ENCODE data around the gene ACSL4.
"Not testable (repeated sequence)": the region's sequence is repeated elsewhere in the genome, so short reads cannot be mapped to it uniquely, and the experiment has no call there.

Gene ACSL4

DNA sequence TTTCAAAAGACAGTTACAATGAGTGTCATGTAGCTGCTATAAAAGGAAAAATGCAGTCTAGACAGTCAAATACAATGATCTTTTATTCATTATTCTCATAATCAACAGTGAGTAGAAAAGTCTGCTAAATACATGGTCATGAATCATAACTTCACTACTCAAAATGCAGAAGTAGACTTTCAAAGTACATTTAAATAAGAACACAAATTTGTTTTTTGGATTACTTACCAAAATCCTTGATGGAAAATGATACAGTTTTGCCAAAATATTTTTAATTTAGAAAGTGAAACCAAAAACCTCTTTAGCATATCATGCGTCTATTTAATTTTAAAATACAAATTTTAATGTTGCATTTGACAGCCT, 4.9 kb downstream of the ACSL4 start:
- no peak for DNase-seq (ENCODE audit: low read depth)

DNA sequence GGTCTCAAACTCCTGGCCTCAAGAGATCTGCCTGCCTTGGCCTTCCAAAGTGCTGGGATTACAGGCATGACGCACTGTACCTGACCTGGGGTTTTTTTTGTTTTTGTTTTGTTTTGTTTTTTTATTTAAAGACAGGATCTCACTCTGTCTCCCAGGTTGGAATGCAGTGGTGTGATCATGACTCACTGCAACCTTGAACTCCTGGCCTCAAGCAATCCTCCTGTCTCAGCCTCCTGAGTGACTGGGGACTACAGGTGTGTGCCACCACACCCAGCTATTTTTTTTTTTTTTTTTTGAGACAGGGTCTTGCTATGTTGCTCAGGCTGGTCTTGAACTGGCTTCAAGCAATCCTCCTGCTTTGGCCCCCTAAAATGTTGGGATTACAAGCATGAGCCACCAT, 8.1 kb downstream of the ACSL4 start:
- not testable (repeated sequence) for DNase-seq (ENCODE audit: low read depth)

DNA sequence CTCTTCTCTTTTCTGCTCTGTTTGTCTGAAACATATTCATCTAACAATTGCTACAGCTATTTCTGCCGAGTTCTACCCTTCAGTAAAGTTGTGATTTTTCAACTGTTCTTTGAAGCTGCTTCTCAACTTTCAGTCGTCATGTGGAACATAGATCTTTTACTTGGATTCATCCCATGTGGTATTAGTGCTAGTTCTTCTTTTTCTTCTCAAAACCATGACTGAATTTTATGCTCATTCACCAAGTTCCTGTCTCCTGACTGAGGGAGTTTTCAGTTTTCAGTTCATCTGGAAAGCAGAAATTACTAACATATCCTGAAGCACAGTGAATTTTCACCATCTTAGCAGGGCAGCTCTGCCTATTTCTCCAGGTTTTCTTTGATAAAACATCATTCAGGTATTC, 12.1 kb downstream of the ACSL4 start:
- DNase-seq (ENCODE audit: low read depth), result no peak

DNA sequence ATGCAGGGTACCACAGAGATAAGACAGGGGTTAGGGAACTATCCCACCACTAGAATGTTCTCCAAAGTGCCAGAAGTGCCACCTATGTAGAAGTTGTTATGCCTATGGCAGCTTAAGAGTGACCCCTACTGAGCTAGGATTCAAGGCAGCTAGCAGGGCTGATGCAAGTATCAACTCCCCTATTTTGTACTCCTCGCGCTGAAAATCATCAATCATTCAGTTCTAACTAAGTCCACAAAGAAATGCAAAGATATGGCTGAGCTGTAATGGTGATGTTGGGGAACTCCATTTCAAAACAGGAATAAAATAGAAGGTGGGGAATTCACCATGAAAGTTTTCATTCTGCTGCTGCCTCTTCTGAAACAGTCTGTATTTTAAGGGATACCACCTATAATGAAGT, 13.8 kb downstream of the ACSL4 start:
- no peak for DNase-seq (ENCODE audit: low read depth)

DNA sequence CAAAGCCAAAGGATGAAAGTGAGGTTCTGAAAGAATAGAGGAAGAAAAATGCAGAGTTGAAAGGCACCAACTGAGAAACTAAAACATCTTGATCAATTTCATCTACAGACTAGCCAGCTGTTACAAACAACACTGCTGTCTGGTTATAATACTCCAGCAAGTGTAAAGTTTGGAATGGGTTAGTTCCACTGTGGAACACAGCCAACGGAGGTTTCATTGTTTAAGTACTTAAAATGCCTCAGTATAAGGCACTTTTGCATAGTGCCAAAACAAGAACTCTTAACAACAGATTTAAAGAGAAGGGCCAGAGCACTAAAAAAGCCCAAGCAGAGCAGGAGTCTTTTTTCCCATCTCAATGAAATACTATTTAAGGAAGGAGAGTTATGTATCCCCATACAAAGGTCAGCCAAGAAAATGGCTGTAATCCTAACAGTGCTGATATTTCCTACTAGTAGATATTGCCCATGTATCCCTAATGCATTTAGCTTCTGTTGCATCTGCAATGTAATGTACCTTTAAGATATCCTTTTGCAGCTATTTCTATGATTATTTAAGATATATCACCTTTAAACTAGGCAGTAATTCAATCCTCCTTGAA, 16.5 kb downstream of the ACSL4 start:
- peak; percentile 51 for DNase-seq (ENCODE audit: low read depth)

DNA sequence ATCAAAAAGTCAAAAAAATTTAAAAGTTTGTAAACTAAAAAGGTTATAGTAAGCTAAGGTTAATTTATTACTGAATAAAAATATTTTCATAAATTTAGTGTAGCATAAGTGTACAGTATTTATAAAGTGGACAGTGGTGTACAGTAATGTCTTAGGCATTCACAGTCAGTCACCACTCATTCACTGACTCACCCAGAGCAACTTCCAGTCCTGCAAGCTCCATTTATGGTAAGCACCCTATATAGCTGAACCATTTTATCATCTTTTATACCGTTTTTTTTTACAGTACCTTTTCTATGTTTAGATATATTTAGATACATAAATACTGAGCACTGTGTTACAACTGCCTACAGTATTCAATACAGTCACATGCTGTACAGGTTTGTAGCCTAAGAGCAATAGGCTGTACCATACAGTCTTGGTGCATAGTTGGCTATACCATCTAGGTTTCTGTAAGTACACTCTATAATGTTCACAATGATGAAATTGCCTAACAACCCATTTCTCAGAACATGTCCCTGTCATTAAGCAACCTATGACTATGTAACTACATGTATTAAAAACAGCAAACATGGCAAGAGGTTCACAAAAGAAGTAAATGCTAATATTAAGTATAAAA, 18.6 kb downstream of the ACSL4 start:
- DNase-seq (ENCODE audit: low read depth), result peak; percentile 86

DNA sequence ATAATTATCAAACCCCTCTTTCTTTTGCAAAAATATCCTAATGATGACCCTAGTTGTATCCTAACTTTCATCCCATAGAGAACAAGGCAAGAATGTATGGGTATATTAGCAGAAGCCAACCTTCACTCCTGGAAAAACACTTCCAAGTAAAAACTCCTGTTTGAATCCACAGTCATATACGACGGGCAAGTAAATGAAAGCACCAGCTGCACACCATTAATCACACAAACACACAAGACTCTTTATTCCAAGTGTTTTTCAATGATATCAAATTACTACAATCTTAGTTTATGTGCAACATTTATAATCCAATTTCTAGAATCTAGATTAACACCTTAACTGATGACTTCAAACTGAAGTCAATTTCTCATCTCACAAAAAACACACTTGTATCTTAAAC, 22.9 kb downstream of the ACSL4 start:
- no peak for DNase-seq (ENCODE audit: low read depth)

DNA sequence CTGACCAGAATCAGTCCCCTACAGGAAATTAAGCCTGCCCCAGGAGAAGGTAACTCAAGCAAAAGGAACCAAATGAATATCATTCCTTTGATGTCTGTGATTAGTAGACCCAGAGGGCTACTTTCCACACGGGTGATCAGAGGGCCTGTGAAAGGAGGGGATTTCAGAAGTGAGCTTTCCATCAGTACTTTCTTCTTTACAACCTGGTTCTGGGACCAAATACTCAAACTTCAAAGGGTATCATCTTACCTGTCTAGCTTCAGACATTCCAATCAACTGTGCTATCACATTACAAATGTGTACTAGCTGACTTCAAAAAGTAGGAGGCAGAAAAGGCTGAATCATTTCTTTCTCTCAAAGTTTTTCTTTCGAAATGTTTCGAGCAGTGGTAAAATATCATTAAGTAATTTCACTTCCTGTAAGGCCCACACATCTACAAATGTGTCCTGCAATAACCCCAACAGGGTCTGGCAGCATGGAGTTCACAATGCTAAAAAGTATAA, 23.9 kb downstream of the ACSL4 start:
- DNase-seq (ENCODE audit: low read depth), result peak; percentile 66

DNA sequence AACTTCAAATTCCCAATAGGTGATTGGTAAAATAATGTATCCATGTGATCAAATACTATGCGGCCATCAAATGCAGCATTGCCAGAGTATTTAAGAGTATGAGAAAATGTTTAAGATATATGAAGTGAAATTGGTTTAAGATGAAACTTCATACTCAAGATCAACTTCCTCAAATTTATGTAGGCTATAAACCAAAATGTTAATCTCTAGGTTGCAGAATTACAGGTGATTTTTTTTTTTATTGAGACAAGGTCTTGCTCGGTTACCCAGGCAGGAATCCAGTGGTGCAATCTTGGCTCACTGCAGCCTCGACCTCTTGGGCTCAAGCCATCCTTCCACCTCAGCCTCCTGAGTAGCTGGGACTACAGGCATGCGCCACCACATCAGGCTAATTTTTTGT, 25.3 kb downstream of the ACSL4 start:
- no peak for DNase-seq (ENCODE audit: low read depth)

DNA sequence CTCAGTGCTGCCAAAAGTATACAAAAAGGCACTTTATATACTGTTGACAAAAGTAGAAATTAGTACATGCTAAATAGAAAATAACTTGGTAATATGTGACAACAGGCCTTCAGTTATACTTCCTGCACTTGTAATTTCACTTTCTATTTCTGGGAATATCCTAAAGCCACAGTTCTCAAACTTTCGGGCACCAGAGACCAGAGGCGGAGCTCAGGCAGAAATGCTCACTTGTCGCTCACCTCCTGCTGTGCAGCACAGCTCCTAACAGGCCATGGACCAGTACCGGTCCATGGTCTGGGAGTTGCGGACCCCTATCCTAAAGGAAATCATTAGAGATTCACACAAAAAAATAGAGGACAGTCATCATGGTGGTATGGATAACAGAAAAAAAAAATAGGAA, 25.7 kb downstream of the ACSL4 start:
- no peak for DNase-seq (ENCODE audit: low read depth)

DNA sequence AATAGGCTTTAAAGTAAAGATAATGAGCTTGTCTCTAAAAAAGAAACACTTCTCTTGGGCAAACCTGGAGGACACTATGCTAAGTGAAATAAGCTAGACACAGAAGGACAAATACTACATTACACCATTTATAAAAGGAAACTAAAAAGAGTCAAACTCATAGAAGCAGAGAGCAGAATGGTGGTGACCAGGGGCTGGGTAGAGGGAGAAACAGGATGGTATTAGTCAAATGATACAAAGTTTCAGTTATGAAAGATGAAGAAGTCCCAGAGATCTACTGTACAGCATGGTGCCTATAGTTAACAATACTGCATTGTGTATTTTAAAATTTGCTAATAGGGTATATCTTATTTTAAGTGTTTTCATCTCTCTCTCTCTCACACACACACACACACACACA, 28.5 kb downstream of the ACSL4 start:
- no peak for DNase-seq (ENCODE audit: low read depth)

DNA sequence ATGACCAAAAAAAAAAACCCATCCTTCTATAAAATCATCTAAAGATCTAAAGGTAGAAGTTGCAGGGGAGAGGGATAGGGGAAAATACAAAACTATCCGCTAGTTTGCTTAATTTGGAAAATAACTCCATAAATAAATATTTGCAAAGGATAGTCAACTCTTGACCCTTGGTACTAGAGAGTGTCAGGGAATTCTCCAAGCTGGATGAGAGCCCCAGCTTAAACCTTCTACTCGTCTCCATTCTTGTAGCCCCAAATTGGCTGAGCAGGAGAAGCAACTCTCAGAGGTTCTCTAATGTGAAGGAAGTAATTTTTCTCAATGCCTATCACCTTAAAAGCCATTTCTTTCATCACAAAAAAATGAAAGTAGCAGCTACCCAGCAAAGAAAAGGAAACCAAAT, 35.2 kb downstream of the ACSL4 start:
- no peak for DNase-seq (ENCODE audit: low read depth)

DNA sequence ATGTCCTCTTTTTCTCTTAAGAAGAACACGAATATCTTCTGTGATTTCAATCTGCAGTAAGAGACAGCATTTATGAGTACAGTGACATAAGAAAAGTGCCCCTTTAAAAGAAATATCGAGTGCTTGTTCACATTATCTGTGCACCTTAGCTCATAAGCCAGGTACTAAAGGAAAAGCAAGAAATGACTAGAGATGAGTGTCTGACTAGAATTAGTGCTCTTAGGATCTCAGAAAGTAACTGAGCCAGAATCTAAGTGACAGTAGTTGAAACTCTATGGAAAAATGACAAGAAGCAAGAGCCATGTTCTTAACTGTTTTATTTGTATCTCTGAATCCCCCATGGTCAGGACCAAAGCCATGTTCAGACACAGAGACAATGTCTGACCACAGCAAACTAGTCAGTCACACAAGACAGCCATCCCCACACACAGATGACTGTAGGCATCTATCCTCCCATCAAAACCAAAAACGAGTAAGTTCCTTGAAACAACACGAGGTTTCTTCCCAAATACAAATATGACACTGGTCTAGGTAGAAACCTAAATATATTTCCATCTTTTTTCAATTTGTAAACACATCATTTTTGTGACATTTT, 36.8 kb downstream of the ACSL4 start:
- no peak for DNase-seq (ENCODE audit: low read depth)

DNA sequence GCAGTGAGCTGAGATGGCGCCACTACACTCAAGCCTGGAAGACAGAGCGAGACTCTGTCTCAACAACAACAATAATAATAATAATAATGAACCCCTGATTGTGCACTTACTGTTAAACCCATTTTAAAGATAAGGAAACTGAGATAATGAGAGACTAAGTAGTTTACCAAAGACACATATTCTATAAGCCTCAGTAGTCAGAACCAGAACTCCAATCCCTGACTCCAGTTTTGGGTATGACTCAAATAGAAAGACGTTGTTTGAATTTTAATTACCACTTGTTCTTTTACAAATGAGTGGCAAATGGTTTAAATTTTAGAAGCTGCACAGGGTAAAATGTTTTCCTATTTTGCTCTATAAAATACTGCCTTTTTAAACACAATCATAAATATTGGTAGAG, 37.4 kb downstream of the ACSL4 start:
- no peak for DNase-seq (ENCODE audit: low read depth)

DNA sequence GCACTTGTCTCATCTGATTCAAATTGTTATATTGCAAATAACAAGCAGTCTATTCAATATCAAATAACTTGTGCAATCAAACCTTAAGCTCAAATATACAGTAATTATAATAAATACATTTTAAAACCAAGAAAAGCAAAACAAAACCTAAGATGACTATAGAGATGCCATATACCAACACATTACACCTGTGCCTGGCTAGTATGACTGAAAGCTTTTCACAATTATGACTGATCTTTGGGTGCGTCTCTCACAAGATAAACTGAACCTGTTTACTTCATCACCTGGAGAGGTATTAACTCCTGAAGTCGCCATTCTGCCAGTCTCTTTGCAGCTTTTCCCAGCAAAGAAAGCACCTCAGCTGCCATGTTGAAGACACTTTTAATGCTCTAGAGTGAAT, 41.3 kb downstream of the ACSL4 start:
- no peak for DNase-seq (ENCODE audit: low read depth)

DNA sequence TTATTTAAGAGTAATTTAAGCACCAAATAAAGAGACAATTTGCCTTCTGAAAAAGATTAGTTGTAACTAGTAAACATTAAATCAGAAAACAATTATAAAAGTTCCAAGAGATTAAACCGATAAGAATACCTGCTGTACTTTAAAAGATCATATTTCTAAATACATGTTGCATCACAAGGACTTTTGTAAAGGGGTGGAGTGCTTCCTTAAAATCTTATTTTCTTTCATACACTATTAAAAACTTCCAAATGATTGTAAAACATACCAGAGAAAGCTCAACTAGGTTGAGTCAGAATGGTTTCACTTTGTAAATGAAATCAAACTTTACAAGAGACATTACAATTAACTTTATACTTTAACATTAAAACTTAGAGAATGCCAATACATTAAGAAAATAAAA, 41.8 kb downstream of the ACSL4 start:
- no peak for DNase-seq (ENCODE audit: low read depth)

DNA sequence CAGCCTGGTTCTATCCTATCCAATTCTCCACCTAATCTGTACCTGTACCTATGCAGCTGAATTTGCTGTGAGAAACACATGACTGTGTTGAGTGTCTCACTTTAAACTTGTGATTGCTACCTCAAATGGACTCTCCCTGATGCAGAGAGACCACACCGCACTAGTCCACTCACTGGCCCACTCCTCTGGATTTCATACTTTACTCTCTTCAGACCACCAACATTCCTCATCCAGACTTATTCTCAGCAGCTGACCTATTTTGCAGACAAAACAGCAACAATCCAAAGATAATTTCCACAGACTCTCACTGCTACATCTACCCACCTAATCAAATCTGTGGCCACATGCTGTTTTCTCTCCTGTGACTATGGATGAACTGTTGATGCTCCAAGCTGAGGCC, 45.2 kb downstream of the ACSL4 start:
- DNase-seq (ENCODE audit: low read depth), result no peak

DNA sequence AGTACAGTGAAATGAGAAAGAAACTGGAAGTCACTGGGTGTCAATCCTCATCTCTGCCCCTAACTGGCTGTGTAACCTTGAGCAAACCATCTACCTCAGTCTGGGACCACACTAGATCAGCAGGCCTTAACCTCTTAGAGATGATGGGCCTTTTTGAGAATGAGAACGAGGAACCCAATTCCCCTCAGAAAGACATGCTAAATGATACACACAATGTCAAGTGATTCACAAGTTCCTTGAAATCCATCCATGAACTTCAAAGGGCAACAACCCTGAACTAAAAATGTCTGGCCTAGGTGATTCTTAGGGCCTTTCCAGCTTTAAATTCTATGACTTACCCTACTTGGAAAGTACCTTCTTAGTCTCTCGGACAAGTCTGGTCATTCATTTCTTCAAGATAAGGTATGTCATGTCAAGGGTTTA, 47.4 kb downstream of the ACSL4 start:
- DNase-seq (ENCODE audit: low read depth), result no peak

DNA sequence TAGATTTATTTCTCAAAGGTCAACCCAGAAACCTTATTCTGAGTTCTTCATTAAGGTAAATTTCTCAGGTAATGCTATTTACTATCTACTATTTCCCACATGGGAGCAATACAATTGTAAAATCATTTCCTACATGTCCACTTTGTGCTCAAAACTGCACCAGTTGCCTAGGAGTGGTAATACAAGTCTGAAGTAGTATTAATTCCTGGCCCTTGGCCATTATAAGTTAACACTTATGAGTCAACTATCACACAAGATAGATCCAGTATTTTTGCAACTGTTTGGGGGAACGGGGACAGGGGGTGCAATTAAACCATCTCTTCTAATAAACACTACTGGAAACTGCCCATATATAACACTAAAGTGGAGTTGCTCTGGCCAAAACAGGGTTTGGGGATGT, 48.9 kb downstream of the ACSL4 start:
- peak; percentile 15 for DNase-seq (ENCODE audit: low read depth)

DNA sequence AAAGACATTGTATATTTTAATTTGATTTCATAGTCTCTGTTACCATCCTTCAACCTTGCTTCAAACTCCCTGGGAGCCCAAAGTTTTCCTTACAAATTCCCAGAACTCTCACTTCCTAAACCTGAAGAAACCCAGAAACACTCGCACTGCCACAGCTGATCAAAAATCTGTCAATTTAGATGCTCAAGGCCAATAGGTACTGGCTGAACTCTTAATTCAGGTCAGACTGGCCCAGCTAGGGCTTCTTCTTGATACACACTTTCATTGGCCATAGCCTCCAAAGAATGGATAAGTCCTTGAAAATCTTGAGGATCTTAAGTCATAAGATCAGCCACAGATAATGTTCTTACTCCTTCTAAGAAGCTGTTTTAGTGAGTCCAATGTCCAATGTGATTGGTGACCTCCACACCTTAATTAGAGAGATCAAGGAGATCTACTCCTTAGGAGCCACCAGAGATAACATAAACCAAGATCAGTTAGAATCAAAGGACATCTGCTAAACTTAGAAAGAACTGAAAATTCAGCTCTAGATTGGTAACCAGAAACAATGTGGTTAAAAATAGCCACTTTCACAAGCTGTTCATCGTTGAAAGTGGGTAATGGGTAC, 51.5 kb downstream of the ACSL4 start:
- no peak for DNase-seq (ENCODE audit: low read depth)

DNA sequence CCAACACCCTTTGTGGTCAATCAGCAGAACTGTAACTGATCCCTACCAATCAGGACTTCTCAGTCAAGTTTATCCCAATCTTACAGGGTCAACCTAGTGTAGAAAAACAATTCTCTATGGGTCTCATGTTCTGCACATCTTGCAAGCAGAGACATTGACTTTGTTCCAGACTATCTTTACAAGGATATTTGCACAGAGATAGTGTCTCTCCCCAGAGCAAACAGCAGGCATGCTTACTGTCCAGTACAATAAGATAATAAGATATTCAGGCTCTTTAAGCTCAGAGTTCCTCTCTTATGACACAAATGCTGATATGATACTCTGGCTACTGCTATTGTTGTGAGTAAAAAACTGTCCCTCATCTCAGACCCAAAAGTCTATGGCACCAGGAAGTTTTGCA, 53.2 kb downstream of the ACSL4 start:
- no peak for DNase-seq (ENCODE audit: low read depth)

DNA sequence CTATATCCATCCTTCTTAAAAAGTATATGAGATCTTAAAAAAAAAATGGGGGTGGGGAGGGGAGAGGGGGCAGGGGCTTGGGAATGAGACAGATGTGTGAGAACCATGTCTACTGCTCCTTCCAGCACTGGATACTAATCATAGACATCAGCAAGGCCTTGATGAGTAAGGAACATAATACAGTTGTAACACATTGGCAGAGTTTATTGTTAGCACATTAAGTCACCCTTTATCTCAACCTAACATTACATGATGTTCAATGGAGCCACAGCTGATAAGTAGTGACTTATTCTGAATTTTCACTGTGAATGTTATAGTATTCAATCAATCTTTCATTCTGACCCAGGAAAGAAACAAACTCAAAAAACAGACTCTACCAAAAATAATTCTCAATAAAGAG, 60.8 kb downstream of the ACSL4 start:
- no peak for DNase-seq (ENCODE audit: low read depth)

DNA sequence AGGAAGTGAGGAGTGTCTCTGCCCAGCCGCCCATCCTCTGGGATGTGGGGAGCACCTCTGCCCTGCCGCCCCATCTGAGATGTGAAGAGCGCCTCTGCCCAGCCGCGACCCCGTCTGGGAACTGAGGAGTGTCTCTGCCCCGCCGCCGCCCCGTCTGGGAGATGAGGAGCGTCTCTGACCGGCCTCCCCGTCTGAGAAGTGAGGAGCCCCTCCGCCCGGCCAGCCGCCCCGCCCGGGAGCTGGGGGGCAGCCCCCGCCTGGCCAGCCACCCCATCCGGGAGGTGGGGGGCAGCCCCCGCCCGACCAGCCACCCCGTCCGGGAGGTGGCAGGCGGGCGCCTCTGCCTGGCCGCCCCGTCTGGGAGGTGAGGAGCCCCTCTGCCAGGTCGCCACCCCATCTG, 61.9 kb downstream of the ACSL4 start:
- DNase-seq (ENCODE audit: low read depth), result not testable (repeated sequence)

DNA sequence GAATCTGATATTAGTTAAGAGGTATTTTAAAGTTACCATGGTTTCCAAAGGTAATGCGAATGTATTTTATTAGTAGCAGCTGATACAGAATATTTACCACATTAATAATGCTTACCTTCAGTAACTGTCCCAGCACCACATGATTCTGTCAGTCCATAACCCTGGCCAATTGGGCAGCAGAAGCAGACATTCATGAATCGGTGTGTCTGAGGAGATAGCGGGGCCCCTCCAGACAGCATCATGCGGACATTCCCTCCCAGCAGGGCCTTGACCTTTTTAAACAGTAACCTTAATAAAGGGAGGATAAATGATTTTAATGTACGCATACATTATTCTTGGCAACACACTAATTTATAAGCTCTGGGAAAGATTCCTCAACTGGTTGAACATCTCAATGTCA, 65.1 kb downstream of the ACSL4 start:
- no peak for DNase-seq (ENCODE audit: low read depth)
